Trophoblast cell (in vitro differentiated cells and primary cell): ENCODE measurements around the gene RBM15B.

Source experiments
- DNase-seq, 2 donors: peaks; one replicate each; pipeline ENCODE4 v3.0.0-alpha.2; 2016
- H2AFZ ChIP-seq: 2 replicates; pipeline ENCODE4 v1.6.1; 2013; ENCODE audit warnings: low read length, moderate library complexity, mild to moderate bottlenecking; ENCODE audit not compliant: insufficient read depth, poor library complexity
- H2AK5ac ChIP-seq: 2 replicates; pipeline ENCODE4 v1.6.1; 2013; ENCODE audit warnings: mild to moderate bottlenecking, low read length
- H2BK120ac ChIP-seq: 2 replicates; pipeline ENCODE4 v1.6.1; 2013; ENCODE audit warnings: low read length, mild to moderate bottlenecking, moderate library complexity; ENCODE audit not compliant: insufficient read depth, poor library complexity
- H2BK12ac ChIP-seq: 2 replicates; pipeline ENCODE4 v1.6.1; 2013; ENCODE audit warnings: mild to moderate bottlenecking, low read length, moderate library complexity
- H2BK5ac ChIP-seq: 2 replicates; pipeline ENCODE4 v1.6.1; 2013; ENCODE audit warnings: low read length, low read depth, moderate library complexity, mild to moderate bottlenecking; ENCODE audit not compliant: poor library complexity
- H3K14ac ChIP-seq: 2 replicates; pipeline ENCODE4 v1.6.1; 2013; ENCODE audit warnings: mild to moderate bottlenecking, low read length
- H3K18ac ChIP-seq: 2 replicates; pipeline ENCODE4 v1.6.1; 2013; ENCODE audit warnings: mild to moderate bottlenecking, low read length
- H3K23ac ChIP-seq: 2 replicates; pipeline ENCODE4 v1.6.1; 2013; ENCODE audit warnings: low read length
- H3K27ac ChIP-seq: 2 replicates; pipeline ENCODE4 v1.5.1; 2013; ENCODE audit warnings: low read depth, mild to moderate bottlenecking, inconsistent platforms, low read length, moderate library complexity
- H3K27me3 ChIP-seq: 2 replicates; pipeline ENCODE4 v1.6.1; 2013; ENCODE audit warnings: inconsistent platforms, mild to moderate bottlenecking, low read length, moderate library complexity; ENCODE audit not compliant: insufficient read depth
- H3K36me3 ChIP-seq, 2 experiments: 1 replicate in 1 of 2; 2 replicates in 1 of 2; pipeline ENCODE4 v1.6.1; 2013; ENCODE audit warnings: low read length in 2 of 2, mild to moderate bottlenecking in 2 of 2, moderate library complexity in 1 of 2; ENCODE audit not compliant: insufficient read depth in 2 of 2, control insufficient read depth in 1 of 2
- H3K4ac ChIP-seq: 2 replicates; pipeline ENCODE4 v1.6.1; 2013; ENCODE audit warnings: low read depth, mild to moderate bottlenecking, low read length, moderate library complexity
- H3K4me1 ChIP-seq, 2 experiments: 1 replicate in 1 of 2; 2 replicates in 1 of 2; pipeline ENCODE4 v1.6.1; 2013; ENCODE audit warnings: low read length in 2 of 2, mild to moderate bottlenecking in 2 of 2, moderate library complexity in 1 of 2; ENCODE audit not compliant: insufficient read depth in 2 of 2, control insufficient read depth in 1 of 2
- H3K4me2 ChIP-seq: 2 replicates; pipeline ENCODE4 v1.6.1; 2013; ENCODE audit warnings: inconsistent platforms, mild to moderate bottlenecking, low read length, moderate library complexity
- H3K4me3 ChIP-seq: 2 replicates; pipeline ENCODE4 v1.5.1; 2013; ENCODE audit warnings: mild to moderate bottlenecking, low read depth, low read length, inconsistent platforms
- H3K79me1 ChIP-seq: one replicate; pipeline ENCODE4 v1.6.1; 2013; ENCODE audit warnings: low read length
- H3K79me2 ChIP-seq: 2 replicates; pipeline ENCODE4 v1.6.1; 2013; ENCODE audit warnings: low read length, mild to moderate bottlenecking; ENCODE audit not compliant: control insufficient read depth, insufficient read depth, poor library complexity
- H3K9ac ChIP-seq: 2 replicates; pipeline ENCODE4 v1.6.1; 2013; ENCODE audit warnings: mild to moderate bottlenecking, low read length
- H3K9me3 ChIP-seq: 2 replicates; pipeline ENCODE4 v1.6.1; 2013; ENCODE audit warnings: low read depth, mild to moderate bottlenecking, control low read depth, inconsistent platforms, low read length; ENCODE audit not compliant: insufficient read depth
- H4K12ac ChIP-seq: 2 replicates; pipeline ENCODE4 v1.6.1; 2013; ENCODE audit warnings: low read depth, mild to moderate bottlenecking, low read length, moderate library complexity
- H4K8ac ChIP-seq: 2 replicates; pipeline ENCODE4 v1.6.1; 2013; ENCODE audit warnings: low read depth, mild to moderate bottlenecking, low read length, moderate library complexity
- H4K91ac ChIP-seq: one replicate; pipeline ENCODE4 v1.6.1; 2013; ENCODE audit warnings: low read depth, mild to moderate bottlenecking, low read length, moderate library complexity
- WGBS: extraction: QIAGEN DNeasy Blood & Tissue Kit; methylation state at CpG from one replicate; pipeline ENCODE4 v1.1.7; 2013; ENCODE audit warnings: missing lambda C conversion rate; ENCODE audit not compliant: insufficient read length, insufficient coverage; ENCODE audit errors: extremely low coverage; 5-methylcytosine and 5-hydroxymethylcytosine counted together

RBM15B gene

DNA sequence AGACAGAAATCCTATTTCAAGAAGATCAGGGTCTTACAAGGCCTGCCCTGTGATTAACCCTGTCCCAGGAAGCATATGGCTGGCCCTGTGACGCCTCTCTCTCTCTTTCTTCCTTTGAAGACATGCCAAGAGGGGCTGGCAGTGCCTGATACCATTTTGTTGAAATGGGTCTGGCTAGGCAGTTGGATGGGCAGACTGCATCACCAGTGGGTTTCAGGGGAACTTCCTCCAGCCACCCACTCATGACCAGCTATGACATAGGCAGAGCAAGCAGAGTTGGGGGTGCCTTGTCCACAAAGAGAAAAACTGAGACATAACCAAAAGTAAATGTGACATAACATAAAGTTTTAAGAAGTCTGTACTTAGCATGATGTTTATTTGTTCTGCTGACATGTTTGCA lies 37.4 kb upstream of the RBM15B start:
- H4K12ac ChIP-seq = no peak overlapping the region
- no peaks in the 10 kb centered on the region for H3K27me3 ChIP-seq
- H3K14ac ChIP-seq = no peak overlapping the region
- H3K79me1 ChIP-seq = no peaks in the 10 kb centered on the region
- H2AK5ac ChIP-seq = no peak overlapping the region
- no peak overlapping the region for H3K9ac ChIP-seq
- H2AFZ ChIP-seq = no peak overlapping the region
- H3K18ac ChIP-seq = no peak overlapping the region
- H2BK12ac ChIP-seq = no peak overlapping the region
- no peak overlapping the region for H3K4ac ChIP-seq
- no peak overlapping the region for H3K23ac ChIP-seq
- no peak overlapping the region for H3K4me2 ChIP-seq
- H3K4me3 ChIP-seq = no peak overlapping the region
- H3K36me3 ChIP-seq = peaks cover 5% of the 10 kb centered on the region in 2 experiments
- no peak overlapping the region for H2BK5ac ChIP-seq
- no peak for DNase-seq
- H3K27ac ChIP-seq = no peak overlapping the region
- H4K91ac ChIP-seq = no peak overlapping the region
- H3K9me3 ChIP-seq = peaks cover 2% of the 10 kb centered on the region
- no peaks in the 10 kb centered on the region for H3K79me2 ChIP-seq
- WGBS = no CpG with 5 or more reads among the region's 1 CpG
- no peak overlapping the region for H2BK120ac ChIP-seq
- H4K8ac ChIP-seq = no peak overlapping the region
- no peaks in the 10 kb centered on the region for H3K4me1 ChIP-seq

DNA sequence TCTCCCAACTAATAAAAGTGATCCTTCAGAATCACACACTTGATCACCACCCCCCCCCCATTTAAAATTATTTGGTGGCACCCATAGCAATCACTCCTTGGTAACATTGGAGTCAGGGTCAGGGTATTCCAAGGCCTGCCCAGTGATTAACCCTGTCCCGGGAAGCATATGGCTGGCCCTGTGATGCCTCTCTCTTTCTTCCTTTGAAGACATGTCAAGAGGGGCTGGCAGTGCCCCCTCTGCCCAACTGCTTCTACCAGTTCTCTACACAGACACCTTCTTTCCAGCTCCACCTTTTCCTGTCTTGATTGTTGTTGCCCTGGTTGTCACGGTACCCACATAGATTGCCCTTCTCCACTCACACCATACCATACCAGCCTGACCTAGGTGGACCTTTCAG lies 36.9 kb upstream of the RBM15B start:
- Histone ChIP-seq H4K12ac (no peak overlapping the region), H2AFZ (no peak overlapping the region), H3K4me3 (no peak overlapping the region), H3K9ac (no peak overlapping the region), H3K4me1 (no peaks in the 10 kb centered on the region), H3K14ac (no peak overlapping the region), H2BK12ac (no peak overlapping the region), H3K79me1 (no peaks in the 10 kb centered on the region), H4K8ac (no peak overlapping the region), H3K4me2 (no peak overlapping the region), H2BK5ac (no peak overlapping the region), H2AK5ac (no peak overlapping the region), H4K91ac (no peak overlapping the region), H3K23ac (no peak overlapping the region), H3K79me2 (no peaks in the 10 kb centered on the region), H3K27ac (no peak overlapping the region), H3K18ac (no peak overlapping the region), H3K36me3 (peaks cover 5% of the 10 kb centered on the region in 2 experiments), H2BK120ac (no peak overlapping the region), H3K27me3 (no peaks in the 10 kb centered on the region), H3K4ac (no peak overlapping the region), H3K9me3 (peaks cover 2% of the 10 kb centered on the region)
- DNase-seq = no peak
- no CpG with 5 or more reads among the region's 2 CpGs for WGBS

DNA sequence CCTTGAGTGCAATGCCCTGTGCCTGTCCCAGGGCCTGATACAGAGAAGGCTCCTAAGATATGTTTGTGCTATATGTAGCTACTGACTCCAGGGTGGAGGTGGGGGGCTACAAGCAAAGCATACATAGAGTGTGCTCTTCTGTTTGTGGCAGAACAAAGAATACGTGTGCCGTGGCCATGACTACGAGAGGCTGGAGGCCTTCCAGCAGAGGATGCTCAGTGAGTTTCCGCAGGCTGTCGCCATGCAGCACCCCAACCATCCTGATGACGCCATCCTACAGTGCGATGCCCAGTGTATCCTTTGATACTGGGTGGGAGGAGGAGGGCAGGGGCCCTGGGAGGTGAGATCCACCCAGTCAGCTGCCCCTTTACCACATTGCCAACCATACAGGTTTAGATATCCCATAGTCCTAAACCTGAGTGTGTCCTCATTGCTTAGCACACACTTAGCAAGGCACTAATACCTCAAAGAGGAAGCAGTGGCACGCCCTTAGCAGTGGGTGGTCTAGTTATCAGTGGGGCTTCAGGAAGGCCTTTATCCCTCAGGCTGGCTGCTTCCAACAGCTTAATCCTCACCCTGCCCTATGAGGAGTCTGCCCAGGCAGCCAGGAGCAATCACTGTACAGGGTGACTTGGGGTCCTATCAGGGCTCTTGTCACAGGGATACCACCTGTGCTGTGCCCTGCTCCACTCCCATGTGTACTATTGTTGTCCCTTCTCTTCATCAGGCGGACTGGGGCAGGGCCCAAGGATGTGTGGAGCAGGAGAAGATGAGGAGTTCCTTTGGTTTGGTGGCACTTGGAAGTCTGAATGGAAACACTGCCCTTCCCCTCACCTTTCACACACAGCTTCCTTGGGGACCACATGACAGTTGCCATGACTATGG lies 36.1 kb upstream of the RBM15B start:
- Histone ChIP-seq H3K27me3 (no peaks in the 10 kb centered on the region), H4K12ac (no peak overlapping the region), H2AFZ (no peak overlapping the region), H2AK5ac (no peak overlapping the region), H3K14ac (no peak overlapping the region), H4K8ac (no peak overlapping the region), H2BK12ac (no peak overlapping the region), H3K9ac (no peak overlapping the region), H3K36me3 (peaks cover 3 to 9% of the 10 kb centered on the region in 2 experiments), H2BK120ac (no peak overlapping the region), H3K23ac (no peak overlapping the region), H3K4me2 (no peak overlapping the region), H3K9me3 (peaks cover 2% of the 10 kb centered on the region), H3K79me2 (no peaks in the 10 kb centered on the region), H2BK5ac (no peak overlapping the region), H3K4me3 (no peak overlapping the region), H3K18ac (no peak overlapping the region), H4K91ac (no peak overlapping the region), H3K4ac (no peak overlapping the region), H3K79me1 (no peaks in the 10 kb centered on the region), H3K27ac (no peak overlapping the region), H3K4me1 (no peaks in the 10 kb centered on the region)
- no peak for DNase-seq
- WGBS = no CpG with 5 or more reads among the region's 9 CpGs

DNA sequence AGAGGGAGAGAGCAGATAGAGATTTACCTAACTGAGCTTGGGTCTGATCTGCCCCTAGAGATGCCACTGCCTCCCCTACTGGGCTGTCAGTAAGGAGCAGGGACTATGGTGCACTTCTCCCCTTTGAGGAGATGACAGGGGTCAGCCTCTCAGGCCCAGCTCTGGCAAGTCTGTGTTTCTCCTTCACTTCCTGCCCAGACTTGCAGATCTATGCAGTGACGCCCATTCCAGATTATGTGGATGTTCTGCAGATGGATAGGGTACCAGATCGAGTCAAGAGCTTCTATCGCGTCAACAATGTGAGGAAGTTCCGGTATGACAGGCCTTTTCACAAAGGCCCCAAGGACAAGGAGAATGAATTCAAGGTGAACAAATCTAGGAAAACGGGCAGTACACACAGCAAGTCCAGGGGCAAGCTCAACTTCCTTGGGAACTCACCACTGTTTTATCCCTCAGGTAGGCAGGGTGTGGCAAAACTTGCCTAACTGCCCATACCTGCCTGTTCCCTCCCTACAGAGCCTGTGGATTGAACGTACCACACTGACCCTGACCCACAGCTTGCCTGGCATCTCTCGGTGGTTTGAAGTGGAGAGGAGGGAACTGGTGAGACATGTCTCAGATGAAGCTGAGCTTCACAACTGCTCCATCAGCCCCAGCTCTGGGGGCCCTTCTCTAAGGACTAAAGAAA lies 35.0 kb upstream of the RBM15B start:
- no peak overlapping the region for H3K4ac ChIP-seq
- no peak overlapping the region for H3K4me2 ChIP-seq
- no peaks in the 10 kb centered on the region for H3K79me2 ChIP-seq
- H3K27me3 ChIP-seq = no peaks in the 10 kb centered on the region
- H3K9me3 ChIP-seq = peaks cover 2% of the 10 kb centered on the region
- H4K12ac ChIP-seq = no peak overlapping the region
- no peak for DNase-seq
- no peak overlapping the region for H2BK120ac ChIP-seq
- H4K91ac ChIP-seq = no peak overlapping the region
- no peak overlapping the region for H3K18ac ChIP-seq
- H2BK12ac ChIP-seq = no peak overlapping the region
- no peak overlapping the region for H3K4me3 ChIP-seq
- no peak overlapping the region for H2AFZ ChIP-seq
- H3K79me1 ChIP-seq = no peaks in the 10 kb centered on the region
- no CpG with 5 or more reads among the region's 8 CpGs for WGBS
- H2BK5ac ChIP-seq = no peak overlapping the region
- H3K36me3 ChIP-seq = peaks cover 3 to 12% of the 10 kb centered on the region in 2 experiments
- no peak overlapping the region for H4K8ac ChIP-seq
- no peak overlapping the region for H3K9ac ChIP-seq
- H3K14ac ChIP-seq = no peak overlapping the region
- no peak overlapping the region for H3K23ac ChIP-seq
- no peak overlapping the region for H2AK5ac ChIP-seq
- H3K4me1 ChIP-seq = no peaks in the 10 kb centered on the region
- no peak overlapping the region for H3K27ac ChIP-seq
